Activated CD4-positive, alpha-beta T cell treated with anti-CD3 and anti-CD28 coated beads, Interleukin-2, amount 50 U/mL, for 4 hours (primary cell): ENCODE data around the gene RNF148.

Experiments used
- DNase-seq, 2 experiments: peaks; one replicate each; pipeline ENCODE4 v3.0.0-alpha.2; 2020

RNF148 gene

GRCh38 chr7:122702872-122703510, at the start of gene RNF148:
TSS of gene RNF148 (minus strand) at chr7:122702922. CDS start at chr7:122702750, 172 bp downstream.
- no peak for DNase-seq

GRCh38 chr7:122750389-122750788, 47.7 kb upstream of the RNF148 start:
- no peak for DNase-seq

- no peak for DNase-seq
Measured at GRCh38 chr7:122748195-122748594, 45.5 kb upstream of the RNF148 start.

- no peak for DNase-seq
Measured at GRCh38 chr7:122746948-122747347, 44.2 kb upstream of the RNF148 start.

GRCh38 chr7:122743211-122743610, 40.5 kb upstream of the RNF148 start:
- DNase-seq: no peak

- no peak for DNase-seq
Measured at GRCh38 chr7:122738947-122739346, 36.2 kb upstream of the RNF148 start.

- DNase-seq: no peak
Measured at GRCh38 chr7:122736183-122736582, 33.5 kb upstream of the RNF148 start.

- DNase-seq: no peak
Measured at GRCh38 chr7:122727759-122728158, 25.0 kb upstream of the RNF148 start.

GRCh38 chr7:122727354-122727753, 24.6 kb upstream of the RNF148 start:
- no peak for DNase-seq

- DNase-seq: no peak
Measured at GRCh38 chr7:122726881-122727280, 24.2 kb upstream of the RNF148 start.

- DNase-seq: no peak
Measured at GRCh38 chr7:122724366-122724765, 21.6 kb upstream of the RNF148 start.

- no peak for DNase-seq
Measured at GRCh38 chr7:122719010-122719578, 16.4 kb upstream of the RNF148 start.

GRCh38 chr7:122717356-122718089, 14.8 kb upstream of the RNF148 start:
- no peak for DNase-seq

GRCh38 chr7:122715183-122715582, 12.5 kb upstream of the RNF148 start:
- no peak for DNase-seq

GRCh38 chr7:122710916-122711315, 8.2 kb upstream of the RNF148 start:
- no peak for DNase-seq

- DNase-seq: no peak
Measured at GRCh38 chr7:122709930-122710646, 7.4 kb upstream of the RNF148 start.

GRCh38 chr7:122706836-122707235, 4.1 kb upstream of the RNF148 start:
- DNase-seq: no peak

GRCh38 chr7:122699017-122699416, 3.7 kb downstream of the RNF148 start, which contains the start of gene RNF133:
TSS of gene RNF133 (minus strand) at chr7:122699117. CDS start at chr7:122698918, 199 bp downstream.
- no peak for DNase-seq

- no peak for DNase-seq
Measured at GRCh38 chr7:122695816-122696215, 6.9 kb downstream of the RNF148 start.

- no peak for DNase-seq
Measured at GRCh38 chr7:122694697-122695096, 8.0 kb downstream of the RNF148 start.

- DNase-seq: no peak
Measured at GRCh38 chr7:122692769-122693309, 9.9 kb downstream of the RNF148 start.

GRCh38 chr7:122691569-122692235, 11.0 kb downstream of the RNF148 start:
- DNase-seq: no peak
